SK-N-SH treated with all-trans-retinoic acid at 6 μM for 48 hours (cell line): ENCODE data around the gene HCFC1.
"Not testable (repeated sequence)": the region's sequence is repeated elsewhere in the genome, so short reads cannot be mapped to it uniquely, and the experiment has no call there.

Source experiments
- ATAC-seq: fragments of 200-7000 bp; cut with Tn5 transposase; 3 replicates; pipeline ENCODE4 v1.9.1; 2020; ENCODE audit warnings: mild to moderate bottlenecking, moderate library complexity
- ARNTL ChIP-seq: fragments of 450-650 bp; formaldehyde crosslinking; IDR thresholded peaks from 2 replicates; pipeline ENCODE4 v1.5.0; 2020; ENCODE audit warnings: low read depth, mild to moderate bottlenecking, moderate library complexity, borderline replicate concordance
- CREB5 ChIP-seq: fragments of 250-450 bp; sonication (Bioruptor Pico); IDR thresholded peaks from 2 replicates; pipeline ENCODE4 v1.5.1; 2020; ENCODE audit warnings: low read depth, mild to moderate bottlenecking, moderate library complexity
- CSDC2 ChIP-seq: fragments of 250-450 bp; sonication (Bioruptor Pico); IDR thresholded peaks from 2 replicates; pipeline ENCODE4 v1.5.0; 2020; ENCODE audit warnings: mild to moderate bottlenecking, moderate library complexity
- ESRRG ChIP-seq: fragments of 250-450 bp; sonication (Bioruptor Pico); IDR thresholded peaks from 2 replicates; pipeline ENCODE4 v1.6.1; 2021; ENCODE audit warnings: mild to moderate bottlenecking
- GLIS3 ChIP-seq: fragments of 250-450 bp; sonication (Bioruptor Pico); IDR thresholded peaks from 2 replicates; pipeline ENCODE4 v1.5.0; 2020; ENCODE audit warnings: mild to moderate bottlenecking, moderate library complexity
- ISL1 ChIP-seq: fragments of 250-450 bp; sonication (Bioruptor Pico); IDR thresholded peaks from 2 replicates; pipeline ENCODE4 v2.1.2; 2022; ENCODE audit warnings: mild to moderate bottlenecking, moderate library complexity
- OSR1 ChIP-seq: fragments of 250-450 bp; sonication (Bioruptor Pico); IDR thresholded peaks from 2 replicates; pipeline ENCODE4 v1.8.0; 2022; ENCODE audit warnings: moderate library complexity, mild to moderate bottlenecking, inconsistent platforms
- PPARA ChIP-seq: fragments of 250-450 bp; sonication (Bioruptor Pico); IDR thresholded peaks from 2 replicates; pipeline ENCODE4 v1.5.0; 2020; ENCODE audit warnings: mild to moderate bottlenecking, borderline replicate concordance
- RARB ChIP-seq: fragments of 250-450 bp; sonication (Bioruptor Pico); IDR thresholded peaks from 2 replicates; pipeline ENCODE4 v1.8.0; 2021; ENCODE audit warnings: mild to moderate bottlenecking, moderate library complexity
- TCF4 ChIP-seq: fragments of 250-450 bp; sonication (Bioruptor Pico); IDR thresholded peaks from 2 replicates; pipeline ENCODE4 v1.8.0; 2021; ENCODE audit warnings: mild to moderate bottlenecking, moderate library complexity, borderline replicate concordance
- TOX ChIP-seq: fragments of 250-450 bp; sonication (Bioruptor Pico); IDR thresholded peaks from 2 replicates; pipeline ENCODE4 v1.8.0; 2021; ENCODE audit warnings: mild to moderate bottlenecking, moderate library complexity, borderline replicate concordance
- ZFP30 ChIP-seq: fragments of 450-650 bp; formaldehyde crosslinking; IDR thresholded peaks from 2 replicates; pipeline ENCODE4 v1.5.0; 2022; ENCODE audit warnings: mild to moderate bottlenecking, moderate library complexity
- ZNF565 ChIP-seq: fragments of 450-650 bp; formaldehyde crosslinking; conservative IDR thresholded peaks from 2 replicates; pipeline ENCODE4 v1.5.0; 2020; ENCODE audit warnings: low read depth, mild to moderate bottlenecking, moderate library complexity
- ZNF70 ChIP-seq: fragments of 450-650 bp; formaldehyde crosslinking; IDR thresholded peaks from 2 replicates; pipeline ENCODE4 v1.5.0; 2020; ENCODE audit warnings: mild to moderate bottlenecking, moderate library complexity
- ZNF8 ChIP-seq: fragments of 450-650 bp; formaldehyde crosslinking; IDR thresholded peaks from 2 replicates; pipeline ENCODE4 v1.5.0; 2020; ENCODE audit warnings: mild to moderate bottlenecking, moderate library complexity
- TF ChIP-seq, protein P1 (sequence below): fragments of 250-450 bp; sonication (Bioruptor Pico); IDR thresholded peaks from 2 replicates; pipeline ENCODE4 v1.8.0; 2020; ENCODE audit warnings: mild to moderate bottlenecking, moderate library complexity, borderline replicate concordance
- TF ChIP-seq, protein P2 (sequence below): fragments of 250-450 bp; sonication (Bioruptor Pico); IDR thresholded peaks from 2 replicates; pipeline ENCODE4 v1.5.0; 2020; ENCODE audit warnings: mild to moderate bottlenecking, moderate library complexity

The HCFC1 gene

GRCh38 chrX:153981231-153981630 is 9.6 kb upstream of the HCFC1 start (continued):
- no peak for TF ChIP-seq CREB5 (CRISPR knock-in tag)
- TF ChIP-seq CSDC2 (CRISPR knock-in tag), result no peak
- no peak for TF ChIP-seq PPARA (CRISPR knock-in tag)
- TF ChIP-seq ZFP30 (CRISPR knock-in tag), result no peak

- ATAC-seq, result not testable (repeated sequence)
These were observed 8.8 kb upstream of the HCFC1 start for GRCh38 chrX:153980394-153980793.

GRCh38 chrX:153974726-153975286 is 3.2 kb upstream of the HCFC1 start:
- no peak for ATAC-seq
- no peak for TF ChIP-seq ZNF70 (CRISPR knock-in tag)
- TF ChIP-seq, all 23 proteins: peak for 0

DNA sequence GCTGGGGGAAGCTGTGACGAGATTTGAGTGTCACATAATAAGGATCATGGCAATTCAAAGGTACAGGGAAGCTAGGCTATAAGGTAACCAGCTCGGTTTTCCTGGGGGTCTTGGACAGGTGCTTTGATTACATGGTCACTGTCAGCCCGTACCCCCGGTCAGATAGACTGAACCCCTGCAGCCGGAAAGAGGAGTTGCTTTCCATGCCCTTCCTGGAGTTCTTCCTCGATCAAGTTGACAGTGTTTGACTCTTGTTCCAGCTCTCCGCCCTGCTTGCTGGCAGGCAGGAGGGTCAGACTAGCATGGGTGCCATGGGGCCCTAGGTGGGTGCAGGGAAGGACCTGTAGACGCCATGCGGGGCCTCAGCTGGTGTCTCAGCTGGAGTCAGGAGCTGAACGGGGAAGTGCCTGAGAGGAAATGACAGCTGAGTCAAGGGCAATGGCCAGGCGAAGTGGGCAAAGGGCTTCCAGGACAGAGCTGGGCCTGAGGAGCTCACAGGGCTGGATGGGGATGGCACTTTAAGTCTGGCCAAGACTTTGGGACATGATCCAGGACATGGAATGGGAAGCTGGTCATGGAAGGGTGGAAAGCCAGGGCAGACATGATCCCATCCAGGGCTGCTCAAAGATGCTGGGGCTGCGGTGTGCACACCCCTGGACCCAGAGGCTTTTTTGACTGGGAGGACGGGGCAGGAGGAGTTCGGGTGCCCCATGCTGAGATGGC is 2.5 kb upstream of the HCFC1 start:
- ATAC-seq, result no peak
- TF ChIP-seq OSR1, result no peak
- no peak for TF ChIP-seq TOX (CRISPR knock-in tag)
- no peak for TF ChIP-seq ARNTL (CRISPR knock-in tag)
- TF ChIP-seq GLIS3 (CRISPR knock-in tag), result no peak
- TF ChIP-seq TCF4, result no peak
- TF ChIP-seq, protein P1, sequence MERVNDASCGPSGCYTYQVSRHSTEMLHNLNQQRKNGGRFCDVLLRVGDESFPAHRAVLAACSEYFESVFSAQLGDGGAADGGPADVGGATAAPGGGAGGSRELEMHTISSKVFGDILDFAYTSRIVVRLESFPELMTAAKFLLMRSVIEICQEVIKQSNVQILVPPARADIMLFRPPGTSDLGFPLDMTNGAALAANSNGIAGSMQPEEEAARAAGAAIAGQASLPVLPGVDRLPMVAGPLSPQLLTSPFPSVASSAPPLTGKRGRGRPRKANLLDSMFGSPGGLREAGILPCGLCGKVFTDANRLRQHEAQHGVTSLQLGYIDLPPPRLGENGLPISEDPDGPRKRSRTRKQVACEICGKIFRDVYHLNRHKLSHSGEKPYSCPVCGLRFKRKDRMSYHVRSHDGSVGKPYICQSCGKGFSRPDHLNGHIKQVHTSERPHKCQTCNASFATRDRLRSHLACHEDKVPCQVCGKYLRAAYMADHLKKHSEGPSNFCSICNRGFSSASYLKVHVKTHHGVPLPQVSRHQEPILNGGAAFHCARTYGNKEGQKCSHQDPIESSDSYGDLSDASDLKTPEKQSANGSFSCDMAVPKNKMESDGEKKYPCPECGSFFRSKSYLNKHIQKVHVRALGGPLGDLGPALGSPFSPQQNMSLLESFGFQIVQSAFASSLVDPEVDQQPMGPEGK (CRISPR knock-in tag), result no peak
- no peak for TF ChIP-seq ZFP30 (CRISPR knock-in tag)
- no peak for TF ChIP-seq ZNF565
- no peak for TF ChIP-seq RARB
- TF ChIP-seq ISL1 (CRISPR knock-in tag), result no peak
- TF ChIP-seq ESRRG, result no peak
- TF ChIP-seq, all 23 proteins: peak for 0

- no peak for TF ChIP-seq ISL1 (CRISPR knock-in tag)
- TF ChIP-seq ZFP30 (CRISPR knock-in tag), result no peak
- no peak for TF ChIP-seq ESRRG
- no peak for TF ChIP-seq TCF4
- TF ChIP-seq ZNF8 (CRISPR knock-in tag), result no peak
- no peak for TF ChIP-seq OSR1
- TF ChIP-seq, protein P2, sequence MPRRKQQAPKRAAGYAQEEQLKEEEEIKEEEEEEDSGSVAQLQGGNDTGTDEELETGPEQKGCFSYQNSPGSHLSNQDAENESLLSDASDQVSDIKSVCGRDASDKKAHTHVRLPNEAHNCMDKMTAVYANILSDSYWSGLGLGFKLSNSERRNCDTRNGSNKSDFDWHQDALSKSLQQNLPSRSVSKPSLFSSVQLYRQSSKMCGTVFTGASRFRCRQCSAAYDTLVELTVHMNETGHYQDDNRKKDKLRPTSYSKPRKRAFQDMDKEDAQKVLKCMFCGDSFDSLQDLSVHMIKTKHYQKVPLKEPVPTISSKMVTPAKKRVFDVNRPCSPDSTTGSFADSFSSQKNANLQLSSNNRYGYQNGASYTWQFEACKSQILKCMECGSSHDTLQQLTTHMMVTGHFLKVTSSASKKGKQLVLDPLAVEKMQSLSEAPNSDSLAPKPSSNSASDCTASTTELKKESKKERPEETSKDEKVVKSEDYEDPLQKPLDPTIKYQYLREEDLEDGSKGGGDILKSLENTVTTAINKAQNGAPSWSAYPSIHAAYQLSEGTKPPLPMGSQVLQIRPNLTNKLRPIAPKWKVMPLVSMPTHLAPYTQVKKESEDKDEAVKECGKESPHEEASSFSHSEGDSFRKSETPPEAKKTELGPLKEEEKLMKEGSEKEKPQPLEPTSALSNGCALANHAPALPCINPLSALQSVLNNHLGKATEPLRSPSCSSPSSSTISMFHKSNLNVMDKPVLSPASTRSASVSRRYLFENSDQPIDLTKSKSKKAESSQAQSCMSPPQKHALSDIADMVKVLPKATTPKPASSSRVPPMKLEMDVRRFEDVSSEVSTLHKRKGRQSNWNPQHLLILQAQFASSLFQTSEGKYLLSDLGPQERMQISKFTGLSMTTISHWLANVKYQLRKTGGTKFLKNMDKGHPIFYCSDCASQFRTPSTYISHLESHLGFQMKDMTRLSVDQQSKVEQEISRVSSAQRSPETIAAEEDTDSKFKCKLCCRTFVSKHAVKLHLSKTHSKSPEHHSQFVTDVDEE (CRISPR knock-in tag), result no peak
- no peak for TF ChIP-seq TOX (CRISPR knock-in tag)
- no peak for TF ChIP-seq CREB5 (CRISPR knock-in tag)
- ATAC-seq, result no peak
These were observed 1.7 kb upstream of the HCFC1 start for GRCh38 chrX:153973127-153974002.
